ENCODE measurements around the gene TES.

TES gene

DNA sequence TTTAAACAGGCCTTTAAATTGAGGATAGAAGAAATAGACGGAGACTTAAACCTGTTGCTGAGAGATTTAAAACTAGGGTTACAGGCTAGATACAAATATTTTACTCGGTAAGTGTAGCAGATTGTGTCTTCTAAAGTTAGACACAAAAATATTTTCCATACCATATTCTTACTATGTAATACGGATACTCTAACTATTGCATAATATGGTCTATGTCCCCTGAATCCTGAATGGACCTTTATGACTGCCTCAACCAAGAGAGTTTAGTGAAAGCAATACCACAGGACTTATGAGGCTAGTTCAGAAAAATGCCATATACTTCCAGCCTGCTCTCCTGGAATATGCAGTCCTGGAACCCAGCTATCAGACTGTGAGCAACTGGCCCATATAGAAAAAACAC is 13.4 kb upstream of the TES start:
- Histone ChIP-seq H3K4me3 (ENCODE audit: low read length) (no peak overlapping the region), H2AFZ (ENCODE audit: low read depth, low read length) (no peak overlapping the region), H3K9me3 (ENCODE audit: insufficient read depth, low read length) (no peaks in the 10 kb centered on the region)

DNA sequence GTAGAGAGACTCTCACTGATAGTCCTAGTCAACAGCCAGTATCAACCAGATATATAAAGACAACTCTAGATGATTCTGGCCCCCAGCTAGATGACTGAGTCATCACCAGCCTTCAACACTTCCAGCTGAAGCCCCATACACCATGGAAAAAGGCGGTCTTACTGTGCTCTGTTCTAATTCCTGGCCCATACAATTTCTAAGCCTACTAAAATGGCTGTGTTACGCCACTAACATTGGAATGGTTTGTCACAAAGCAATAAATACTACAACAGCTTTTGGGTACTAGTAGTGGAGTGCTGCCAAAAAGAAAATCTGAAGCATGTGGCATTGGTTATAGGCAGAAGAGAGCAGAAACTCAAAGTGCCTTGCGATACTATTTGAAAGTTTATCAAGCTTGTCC is 13.0 kb upstream of the TES start:
- Histone ChIP-seq H4K20me1 (ENCODE audit: insufficient read depth, low read length) (no peaks in the 10 kb centered on the region), H3K9ac (ENCODE audit: low read length) (no peak overlapping the region), H3K4me3 (ENCODE audit: low read length) (no peak overlapping the region), H2AFZ (ENCODE audit: low read depth, low read length) (no peak overlapping the region), H3K9me3 (ENCODE audit: insufficient read depth, low read length) (no peaks in the 10 kb centered on the region), H3K4me2 (ENCODE audit: low read length) (no peak overlapping the region), H3K27ac (ENCODE audit: low read length) (no peak overlapping the region), H3K4me1 (ENCODE audit: low read length) (no peaks in the 10 kb centered on the region), H3K36me3 (replicated peaks; ENCODE audit: low read depth, low read length) (no peaks in the 10 kb centered on the region), H3K79me2 (ENCODE audit: low read length) (no peaks in the 10 kb centered on the region), H3K27me3 (ENCODE audit: low read depth, low read length) (no peaks in the 10 kb centered on the region)
- TF ChIP-seq, protein P1, sequence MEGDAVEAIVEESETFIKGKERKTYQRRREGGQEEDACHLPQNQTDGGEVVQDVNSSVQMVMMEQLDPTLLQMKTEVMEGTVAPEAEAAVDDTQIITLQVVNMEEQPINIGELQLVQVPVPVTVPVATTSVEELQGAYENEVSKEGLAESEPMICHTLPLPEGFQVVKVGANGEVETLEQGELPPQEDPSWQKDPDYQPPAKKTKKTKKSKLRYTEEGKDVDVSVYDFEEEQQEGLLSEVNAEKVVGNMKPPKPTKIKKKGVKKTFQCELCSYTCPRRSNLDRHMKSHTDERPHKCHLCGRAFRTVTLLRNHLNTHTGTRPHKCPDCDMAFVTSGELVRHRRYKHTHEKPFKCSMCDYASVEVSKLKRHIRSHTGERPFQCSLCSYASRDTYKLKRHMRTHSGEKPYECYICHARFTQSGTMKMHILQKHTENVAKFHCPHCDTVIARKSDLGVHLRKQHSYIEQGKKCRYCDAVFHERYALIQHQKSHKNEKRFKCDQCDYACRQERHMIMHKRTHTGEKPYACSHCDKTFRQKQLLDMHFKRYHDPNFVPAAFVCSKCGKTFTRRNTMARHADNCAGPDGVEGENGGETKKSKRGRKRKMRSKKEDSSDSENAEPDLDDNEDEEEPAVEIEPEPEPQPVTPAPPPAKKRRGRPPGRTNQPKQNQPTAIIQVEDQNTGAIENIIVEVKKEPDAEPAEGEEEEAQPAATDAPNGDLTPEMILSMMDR (IDR thresholded peaks at IDR 0.05; ENCODE audit: low read depth, low read length): no peak
- no peak for TF ChIP-seq EZH2phosphoT487 (IDR thresholded peaks at IDR 0.05; ENCODE audit: low read depth)

More for the DNA sequence above, 13.4 kb upstream of the TES start:
- H4K20me1 ChIP-seq (ENCODE audit: insufficient read depth, low read length): no peaks in the 10 kb centered on the region
- TF ChIP-seq, protein P1 (IDR thresholded peaks at IDR 0.05; ENCODE audit: low read depth, low read length): no peak
- TF ChIP-seq EZH2phosphoT487 (IDR thresholded peaks at IDR 0.05; ENCODE audit: low read depth): no peak
- H3K36me3 ChIP-seq (replicated peaks; ENCODE audit: low read depth, low read length): no peaks in the 10 kb centered on the region
- no peak overlapping the region for H3K4me2 ChIP-seq (ENCODE audit: low read length)
- H3K27ac ChIP-seq (ENCODE audit: low read length): no peak overlapping the region
- no peaks in the 10 kb centered on the region for H3K27me3 ChIP-seq (ENCODE audit: low read depth, low read length)
- no peaks in the 10 kb centered on the region for H3K79me2 ChIP-seq (ENCODE audit: low read length)
- no peak overlapping the region for H3K9ac ChIP-seq (ENCODE audit: low read length)
- H3K4me1 ChIP-seq (ENCODE audit: low read length): no peaks in the 10 kb centered on the region

DNA sequence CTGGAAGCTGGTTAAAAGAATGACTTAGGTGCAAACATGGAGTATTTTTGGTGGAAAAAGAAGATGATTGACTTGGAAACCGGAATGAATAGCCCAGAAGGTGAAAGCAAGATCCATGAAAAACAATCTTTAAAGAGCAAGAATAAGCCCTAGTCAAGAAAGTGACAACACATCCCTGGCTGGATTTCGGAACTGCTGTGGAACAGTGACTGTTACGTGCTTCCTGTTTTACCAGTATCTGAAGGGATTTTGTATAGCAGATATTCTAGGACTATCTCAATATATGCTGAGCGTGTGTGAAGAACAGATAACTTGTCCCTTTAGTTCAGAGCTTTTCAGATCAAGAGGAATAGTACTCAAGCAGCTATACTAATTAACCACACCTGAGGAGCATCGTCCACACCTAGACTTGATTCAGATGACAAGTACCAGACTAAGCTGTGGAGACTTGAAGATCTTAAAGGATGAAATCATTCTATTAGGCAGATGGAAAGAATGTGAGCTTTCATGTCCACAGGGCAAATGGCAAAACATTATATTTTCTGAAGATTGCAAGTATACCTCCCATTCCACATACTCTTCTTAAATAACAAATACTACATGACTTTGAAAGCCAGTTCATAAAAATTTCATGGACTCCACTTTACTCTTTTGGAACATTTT is 11.5 kb upstream of the TES start:
- Histone ChIP-seq H3K79me2 (ENCODE audit: low read length) (no peaks in the 10 kb centered on the region), H3K4me3 (ENCODE audit: low read length) (no peak overlapping the region), H2AFZ (ENCODE audit: low read depth, low read length) (no peak overlapping the region), H3K4me1 (ENCODE audit: low read length) (no peaks in the 10 kb centered on the region), H3K4me2 (ENCODE audit: low read length) (no peak overlapping the region), H3K9ac (ENCODE audit: low read length) (no peak overlapping the region), H3K9me3 (ENCODE audit: insufficient read depth, low read length) (no peaks in the 10 kb centered on the region), H3K27me3 (ENCODE audit: low read depth, low read length) (no peaks in the 10 kb centered on the region), H3K27ac (ENCODE audit: low read length) (no peak overlapping the region), H4K20me1 (ENCODE audit: insufficient read depth, low read length) (no peaks in the 10 kb centered on the region), H3K36me3 (replicated peaks; ENCODE audit: low read depth, low read length) (no peaks in the 10 kb centered on the region)
- TF ChIP-seq EZH2phosphoT487 (IDR thresholded peaks at IDR 0.05; ENCODE audit: low read depth): no peak
- TF ChIP-seq, protein P1 (IDR thresholded peaks at IDR 0.05; ENCODE audit: low read depth, low read length): no peak

DNA sequence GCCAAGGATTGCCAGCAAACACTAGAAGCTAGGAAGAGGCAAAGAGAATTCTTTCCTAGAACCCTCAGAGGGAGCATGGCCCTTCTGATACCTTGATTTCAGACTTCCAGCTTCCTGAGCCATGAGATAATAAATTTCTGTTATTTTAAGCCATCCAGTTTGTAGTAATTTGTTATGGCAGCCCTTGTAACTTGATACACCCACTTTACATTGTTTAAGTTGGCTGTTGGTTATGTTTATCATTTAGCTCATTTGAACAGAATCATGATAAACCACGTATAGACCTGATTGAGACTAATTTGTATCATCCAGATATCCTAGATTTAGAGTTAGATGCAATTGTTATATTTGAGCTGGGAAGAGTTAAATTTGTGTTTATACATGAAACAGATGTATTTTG is 9.4 kb upstream of the TES start:
- H3K4me1 ChIP-seq (ENCODE audit: low read length): no peaks in the 10 kb centered on the region
- no peak overlapping the region for H3K4me3 ChIP-seq (ENCODE audit: low read length)
- H3K4me2 ChIP-seq (ENCODE audit: low read length): no peak overlapping the region
- H3K36me3 ChIP-seq (replicated peaks; ENCODE audit: low read depth, low read length): no peaks in the 10 kb centered on the region
- no peaks in the 10 kb centered on the region for H3K27me3 ChIP-seq (ENCODE audit: low read depth, low read length)
- TF ChIP-seq EZH2phosphoT487 (IDR thresholded peaks at IDR 0.05; ENCODE audit: low read depth): no peak
- TF ChIP-seq, protein P1 (IDR thresholded peaks at IDR 0.05; ENCODE audit: low read depth, low read length): no peak
- H4K20me1 ChIP-seq (ENCODE audit: insufficient read depth, low read length): no peaks in the 10 kb centered on the region
- H3K27ac ChIP-seq (ENCODE audit: low read length): no peak overlapping the region
- H3K79me2 ChIP-seq (ENCODE audit: low read length): no peaks in the 10 kb centered on the region
- no peak overlapping the region for H3K9ac ChIP-seq (ENCODE audit: low read length)
- no peaks in the 10 kb centered on the region for H3K9me3 ChIP-seq (ENCODE audit: insufficient read depth, low read length)
- no peak overlapping the region for H2AFZ ChIP-seq (ENCODE audit: low read depth, low read length)
